ENCODE results near the gene EIF4EBP3.

The EIF4EBP3 gene

DNA sequence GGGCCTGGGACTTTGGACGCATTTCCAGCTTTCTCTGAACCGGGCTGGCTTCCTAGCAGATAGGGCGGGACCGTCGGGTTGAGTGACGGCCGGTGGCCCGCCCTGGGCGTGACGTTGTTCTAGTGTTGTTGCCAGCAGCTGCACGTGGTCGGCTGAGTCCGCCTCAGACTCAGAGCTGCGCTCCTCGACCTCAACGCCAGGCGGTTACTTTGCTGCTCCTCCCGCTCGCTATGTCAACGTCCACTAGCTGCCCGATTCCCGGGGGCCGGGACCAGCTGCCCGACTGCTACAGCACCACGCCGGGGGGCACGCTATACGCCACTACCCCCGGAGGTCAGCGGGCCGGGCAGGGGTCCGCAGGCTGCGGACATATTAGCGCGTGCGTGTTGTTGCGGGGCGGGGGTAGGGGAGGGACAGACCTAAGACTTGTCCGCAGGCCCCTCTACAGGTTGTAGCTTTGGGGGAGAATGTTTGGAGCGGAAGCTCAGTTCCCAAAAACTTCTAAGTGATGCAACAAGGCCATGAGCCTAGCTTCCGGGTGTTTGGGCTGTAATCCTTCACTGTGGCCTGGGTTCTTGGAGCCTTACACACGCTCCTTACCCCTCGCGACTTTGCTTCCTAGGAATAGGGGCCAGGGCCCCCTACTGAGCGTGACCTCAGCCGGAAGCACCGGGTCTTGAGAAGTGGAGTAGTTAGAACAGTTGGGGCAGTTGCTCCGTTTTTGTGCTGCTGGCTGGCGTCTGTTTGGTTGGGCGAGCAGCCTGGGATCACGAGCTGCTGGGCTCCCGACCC is at the start of gene EIF4EBP3:
EIF4EBP3 (plus strand) TSS at position 155 of the 792 bp plus-strand sequence; CDS start at position 231, 76 bp downstream.
- DNase-seq, result no peak

DNA sequence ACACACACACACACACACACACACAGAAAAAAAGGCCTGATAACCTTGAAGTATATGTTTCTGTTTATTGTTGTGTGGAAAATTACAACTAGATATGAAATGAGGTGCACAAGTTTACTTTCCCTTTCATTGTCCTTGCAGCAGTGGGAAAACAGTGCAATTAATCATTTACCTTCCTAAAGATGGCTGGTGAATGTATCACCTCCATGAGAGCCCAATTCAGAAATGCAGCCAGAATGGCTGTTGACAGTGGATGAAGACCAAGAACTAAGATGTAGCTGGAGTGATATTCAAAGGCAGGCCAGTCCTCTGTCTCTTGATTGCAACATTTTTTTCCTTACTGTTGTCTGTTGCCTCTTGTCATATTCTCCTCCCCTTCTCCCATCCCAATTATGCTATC is 49.6 kb upstream of the EIF4EBP3 start:
- DNase-seq, result no peak

DNA sequence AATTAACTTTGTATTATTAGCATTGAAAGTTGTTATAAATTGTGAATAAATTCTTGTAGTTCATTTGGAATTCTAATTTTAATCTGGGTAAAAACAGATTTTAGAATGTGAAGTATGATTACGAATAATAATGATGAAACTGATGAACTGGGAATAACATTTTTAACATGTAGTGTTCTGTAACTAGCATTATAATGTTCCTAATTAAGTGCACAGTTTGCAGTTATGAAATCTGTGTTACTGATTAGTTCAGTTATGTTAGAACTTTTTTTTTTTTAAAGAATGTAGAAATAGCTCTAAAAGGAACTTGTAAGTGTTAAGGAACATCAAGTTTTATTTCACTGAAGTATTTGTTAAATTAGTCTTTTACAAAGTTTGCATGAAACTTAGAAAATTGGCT is 48.9 kb upstream of the EIF4EBP3 start:
- DNase-seq, result no peak

GRCh38 chr5:140502834-140503233 is 44.6 kb upstream of the EIF4EBP3 start:
- DNase-seq, result no peak

- no peak for DNase-seq
These were observed 37.6 kb upstream of the EIF4EBP3 start for GRCh38 chr5:140509898-140510297.

DNA sequence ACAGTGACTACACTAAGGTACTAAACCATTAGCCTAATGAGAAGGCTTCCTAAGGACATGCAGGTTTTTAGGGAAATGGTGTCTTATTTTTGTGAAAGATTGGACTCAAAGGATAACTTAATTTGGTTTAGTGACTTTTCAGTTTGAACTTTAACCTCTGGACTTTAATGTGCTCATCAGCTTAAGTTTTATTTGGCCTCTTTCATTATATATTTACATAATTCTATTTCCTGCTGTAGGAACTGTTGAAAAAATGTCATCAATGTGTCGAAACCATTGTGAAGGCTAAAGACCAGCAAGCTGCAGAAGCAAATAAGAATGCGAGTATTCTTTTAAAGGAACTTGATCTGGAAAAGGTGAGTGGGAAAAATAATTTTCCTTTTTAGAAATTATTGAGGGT is 34.3 kb upstream of the EIF4EBP3 start:
- DNase-seq, result no peak

- DNase-seq, result no peak
These were observed 23.5 kb upstream of the EIF4EBP3 start for GRCh38 chr5:140524003-140524402.

- no peak for DNase-seq
These were observed 7.2 kb upstream of the EIF4EBP3 start for GRCh38 chr5:140540227-140540626.

- no peak for DNase-seq
These were observed 4.5 kb upstream of the EIF4EBP3 start for GRCh38 chr5:140542972-140543371.

GRCh38 chr5:140544986-140545385 is 2.5 kb upstream of the EIF4EBP3 start:
- no peak for DNase-seq

DNA sequence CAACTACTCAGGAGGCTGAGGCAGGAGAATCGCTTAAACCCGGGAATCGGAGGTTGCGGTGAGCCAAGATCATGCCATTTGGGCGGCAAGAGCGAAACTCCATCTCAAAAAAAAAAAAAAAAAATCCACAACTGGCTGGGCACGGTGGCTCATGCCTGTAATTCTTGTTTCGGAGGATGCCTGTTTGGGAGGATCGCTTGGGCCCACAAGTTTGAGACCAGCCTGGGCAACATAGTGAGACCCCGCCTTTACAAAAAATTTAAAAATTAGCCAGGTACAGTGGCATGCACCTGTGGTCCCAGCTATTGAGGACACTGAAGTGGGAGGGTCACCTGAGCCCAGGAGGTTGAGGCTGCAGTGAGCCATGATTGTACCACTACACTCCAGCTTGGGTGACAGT is 1.9 kb upstream of the EIF4EBP3 start:
- no peak for DNase-seq

GRCh38 chr5:140546851-140547507 is 483 bp upstream of the EIF4EBP3 start:
- no peak for DNase-seq

DNA sequence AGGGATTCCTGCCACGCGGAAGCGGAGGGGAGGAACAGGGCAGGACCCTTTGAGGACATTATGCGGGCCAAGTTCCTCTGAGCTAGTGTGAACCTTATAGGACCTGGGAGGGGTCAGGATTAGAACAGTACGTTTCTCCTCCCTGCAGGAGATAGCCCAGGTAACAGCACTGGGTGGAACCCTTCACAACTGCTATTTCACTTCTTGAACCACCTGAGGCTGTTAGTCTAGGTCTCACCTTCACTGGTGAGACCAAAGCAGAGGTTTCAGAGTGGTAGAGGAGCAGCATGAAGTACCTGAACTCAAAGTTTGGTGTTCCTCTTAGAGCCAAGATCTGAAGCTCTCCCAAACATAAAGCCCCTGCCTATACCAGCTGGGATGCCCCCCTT is 832 bp downstream of the EIF4EBP3 start:
- DNase-seq, result no peak

GRCh38 chr5:140548791-140549190 is 1.3 kb downstream of the EIF4EBP3 start:
- DNase-seq, result no peak

- DNase-seq, result no peak
These were observed 2.0 kb downstream of the EIF4EBP3 start for GRCh38 chr5:140549237-140550144.

DNA sequence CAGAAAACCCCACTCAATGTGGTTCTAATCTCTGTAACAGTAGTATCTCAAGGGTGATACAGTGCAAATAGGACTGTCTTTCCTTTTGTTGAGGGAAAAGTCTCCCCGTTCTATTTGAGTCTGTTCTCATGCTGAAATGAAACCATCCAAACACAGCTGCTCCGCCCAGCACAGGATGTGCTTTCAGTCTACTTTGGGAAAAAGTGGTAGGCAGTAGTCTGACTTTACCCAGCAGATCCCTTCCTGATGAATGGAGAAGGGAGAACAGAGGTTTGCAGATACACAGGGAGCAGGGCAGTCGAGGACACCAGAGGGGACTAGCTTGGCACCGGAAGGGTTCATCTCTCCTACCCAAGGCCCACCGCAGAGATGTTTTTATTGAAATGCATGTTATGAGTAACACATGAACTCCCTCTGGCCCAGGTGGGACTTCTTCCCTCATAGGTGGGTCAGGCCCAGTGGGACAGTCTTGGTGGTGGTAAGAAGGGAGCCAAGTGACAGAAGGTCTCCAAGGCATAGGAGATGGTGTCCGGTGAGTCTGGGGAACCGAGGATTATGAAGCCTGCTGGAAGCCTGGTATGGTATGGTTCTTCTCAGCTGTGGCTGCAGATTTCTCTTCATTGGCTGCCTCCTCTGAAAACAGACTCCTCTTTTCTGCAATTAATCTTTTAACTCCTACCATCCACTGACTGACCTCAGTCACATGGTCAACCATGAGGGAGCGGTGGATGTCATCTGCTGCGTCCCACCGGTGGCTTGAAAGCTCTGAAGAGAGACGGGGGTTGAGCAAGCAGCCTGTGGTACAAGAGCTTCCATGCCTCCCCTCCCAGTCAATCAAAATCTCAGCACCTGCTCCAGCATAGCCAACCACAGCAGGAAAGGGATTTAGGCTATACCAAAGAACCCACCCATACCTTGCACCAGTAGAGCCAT is 3.0 kb downstream of the EIF4EBP3 start:
- no peak for DNase-seq

- no peak for DNase-seq
These were observed 4.4 kb downstream of the EIF4EBP3 start for GRCh38 chr5:140551872-140552271.

- DNase-seq, result no peak
These were observed 6.2 kb downstream of the EIF4EBP3 start for GRCh38 chr5:140553657-140554056.

DNA sequence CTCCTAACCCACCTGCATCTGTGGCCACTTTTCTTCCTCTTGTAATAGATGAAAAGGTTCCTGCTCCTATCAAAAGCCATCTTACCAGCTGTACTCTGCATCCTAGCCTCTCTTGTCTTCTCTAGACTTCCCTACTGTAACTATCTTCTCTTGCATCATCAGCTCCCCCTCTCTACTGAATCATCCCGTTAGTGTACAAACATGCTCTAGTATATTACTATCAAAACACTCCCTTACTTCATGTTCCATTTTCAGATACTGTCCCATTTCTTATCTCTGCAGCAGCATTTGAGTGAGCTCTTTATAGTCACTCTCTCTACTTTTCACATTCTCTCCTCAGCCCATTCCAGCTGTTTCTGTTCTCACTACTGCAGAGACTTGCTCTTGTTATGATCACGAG is 7.0 kb downstream of the EIF4EBP3 start:
- no peak for DNase-seq

DNA sequence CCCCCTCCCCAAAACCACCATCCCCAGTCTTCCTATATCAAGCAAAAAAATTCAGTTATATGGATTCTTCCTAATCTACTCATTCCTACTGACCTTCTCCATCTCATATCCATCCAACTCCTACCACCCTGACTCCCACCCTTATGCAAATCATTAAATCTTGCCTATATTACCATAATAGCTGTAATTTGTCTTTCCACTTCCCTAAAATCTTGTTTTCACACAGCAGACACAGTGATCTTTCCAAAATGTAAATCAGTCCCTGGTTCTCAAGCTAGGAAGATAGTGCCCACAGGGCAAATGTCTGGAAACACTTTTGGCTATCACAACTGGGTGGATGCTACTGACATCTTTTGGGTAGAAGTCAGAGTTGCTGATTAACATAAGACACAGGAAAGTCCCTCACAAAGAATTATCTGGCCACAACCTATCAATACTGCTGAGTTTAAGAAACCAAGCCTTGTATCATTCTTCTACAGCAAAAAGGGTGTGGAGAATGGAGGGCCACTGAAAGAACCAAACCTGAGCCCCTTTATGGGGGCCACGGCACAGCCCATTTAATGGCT is 8.4 kb downstream of the EIF4EBP3 start:
- DNase-seq, result no peak

GRCh38 chr5:140556438-140556837 is 9.0 kb downstream of the EIF4EBP3 start:
- DNase-seq, result no peak

Measured in NCI-H1436 treated with DMSO at 0.1 percent for 48 hours (cell line).